ELF-1 (cell line): ENCODE measurements around the gene AQP7.
"Not testable (repeated sequence)": the region's sequence is repeated elsewhere in the genome, so short reads cannot be mapped to it uniquely, and the experiment has no call there.

Source experiments
- DNase-seq: peaks from one replicate; pipeline ENCODE4 v3.0.0-alpha.2; 2016; ENCODE audit warnings: low read depth, low spot score

The AQP7 gene

GRCh38 chr9:33434317-33435105 is 32.1 kb upstream of the AQP7 start:
- DNase-seq, result no peak

DNA sequence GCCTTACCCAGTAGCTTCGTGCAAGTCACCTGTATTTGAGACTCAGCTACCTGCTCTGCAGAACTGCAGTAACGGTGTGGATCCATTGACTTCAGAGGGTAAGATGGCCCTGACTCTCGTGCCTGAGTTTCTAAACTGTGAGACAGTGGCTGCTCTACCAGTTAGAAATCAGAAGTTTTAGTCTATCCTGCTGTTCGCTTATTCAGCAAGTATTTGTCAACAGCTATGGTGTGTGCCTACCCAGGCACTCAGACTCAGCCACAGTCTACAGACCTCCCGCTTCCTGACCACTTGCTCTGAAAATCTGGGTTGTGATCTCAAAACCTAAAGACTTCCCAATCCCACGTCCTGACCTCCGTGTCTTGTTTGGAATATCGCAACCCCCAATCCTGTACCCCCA is 31.5 kb upstream of the AQP7 start:
- no peak for DNase-seq

GRCh38 chr9:33431420-33431819 is 29.1 kb upstream of the AQP7 start:
- no peak for DNase-seq

DNA sequence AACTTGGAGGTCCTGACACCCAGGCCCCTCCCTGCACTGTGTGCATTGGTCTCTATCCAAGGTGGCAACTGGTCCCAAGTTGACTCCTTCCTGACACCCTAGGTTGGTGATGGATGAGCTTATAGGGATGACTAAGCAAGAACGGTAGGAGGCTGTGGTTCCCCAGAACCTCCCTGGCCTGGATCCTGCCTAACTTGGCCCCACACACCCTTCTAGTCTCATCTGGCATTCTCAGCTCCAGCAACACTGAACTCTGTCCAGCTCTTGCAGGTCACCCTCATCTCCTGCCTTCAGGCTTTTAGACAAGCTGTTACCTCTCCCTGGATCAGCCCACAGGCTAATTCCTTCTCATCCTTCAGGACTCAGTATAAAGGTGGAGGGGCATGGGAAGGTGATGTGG is 28.6 kb upstream of the AQP7 start:
- no peak for DNase-seq

DNA sequence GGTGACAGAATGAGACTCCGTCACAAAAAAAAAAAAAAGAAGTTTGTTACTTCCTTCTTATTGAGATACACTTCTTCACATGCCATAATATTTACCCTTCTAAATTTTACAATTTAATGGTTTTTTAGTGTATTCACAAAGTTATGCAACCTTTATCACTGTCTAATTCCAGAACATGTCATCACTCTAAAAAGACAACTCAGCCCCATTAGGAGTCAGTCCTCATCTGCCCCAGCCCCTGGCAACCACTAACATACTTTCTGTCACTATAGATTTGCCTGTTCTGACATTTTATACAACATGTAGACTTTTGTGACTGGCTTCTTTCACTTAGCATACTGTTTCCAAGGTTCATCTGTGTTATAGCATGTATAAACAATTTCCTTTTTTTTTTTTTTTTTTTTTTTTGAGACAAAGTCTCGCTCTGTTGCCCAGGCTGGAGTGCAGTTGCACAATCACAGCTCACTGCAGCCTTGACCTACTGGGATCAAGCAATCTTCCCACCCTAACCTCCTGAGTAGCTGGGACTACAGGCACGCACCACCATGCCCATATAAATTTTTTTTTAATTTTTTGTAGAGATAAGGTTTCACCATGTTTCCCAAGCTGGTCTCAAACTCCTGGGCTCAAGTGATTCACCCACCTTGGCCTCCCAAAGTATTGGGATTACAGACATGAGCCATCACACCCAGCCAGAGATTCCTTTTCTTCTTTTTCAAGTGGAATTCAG is 27.1 kb upstream of the AQP7 start:
- DNase-seq, result no peak

DNA sequence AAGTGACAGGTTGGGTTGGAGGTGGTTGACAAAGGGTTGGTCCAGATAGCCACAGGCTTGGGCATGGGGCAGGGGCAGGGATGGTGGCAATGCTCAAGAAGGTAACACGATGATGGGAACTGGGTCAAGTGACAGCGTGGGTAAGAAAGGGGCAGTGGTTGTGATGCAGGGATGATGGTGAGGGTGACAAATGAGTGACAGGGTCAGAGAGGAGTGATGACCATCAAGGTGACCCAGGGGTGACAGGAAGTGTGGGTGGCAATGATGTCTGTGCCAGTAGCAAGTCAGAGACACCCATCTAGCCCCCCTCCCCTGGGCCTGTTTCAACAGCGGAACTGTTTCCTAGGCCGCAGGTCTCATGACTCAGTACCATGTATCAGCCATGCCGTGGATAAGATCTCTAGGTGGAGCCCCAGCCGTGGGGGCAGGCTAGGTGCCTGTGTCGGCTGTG is 24.5 kb upstream of the AQP7 start:
- no peak for DNase-seq

GRCh38 chr9:33425128-33425533 is 22.8 kb upstream of the AQP7 start:
- no peak for DNase-seq

DNA sequence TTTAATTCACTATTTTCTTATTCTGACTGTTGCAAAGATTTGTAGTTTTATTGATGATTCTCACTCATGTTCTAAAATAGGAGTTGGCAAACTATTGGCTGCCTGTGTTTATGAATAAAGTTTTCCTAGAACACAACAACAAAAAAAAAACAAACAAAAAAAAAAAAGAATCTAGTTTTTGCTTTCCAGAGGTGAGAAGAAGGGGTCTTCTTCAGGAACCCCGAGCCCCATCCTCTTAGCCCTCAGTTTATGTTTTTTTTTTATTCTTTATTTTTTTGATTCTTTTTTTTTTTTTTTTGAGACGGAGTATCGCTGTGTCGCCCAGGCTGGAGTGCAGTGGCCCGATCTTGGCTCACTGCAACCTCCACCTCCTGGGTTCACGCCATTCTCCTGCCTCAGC is 22.1 kb upstream of the AQP7 start:
- not testable (repeated sequence) for DNase-seq

GRCh38 chr9:33424043-33424442 is 21.7 kb upstream of the AQP7 start:
- DNase-seq, result not testable (repeated sequence)

DNA sequence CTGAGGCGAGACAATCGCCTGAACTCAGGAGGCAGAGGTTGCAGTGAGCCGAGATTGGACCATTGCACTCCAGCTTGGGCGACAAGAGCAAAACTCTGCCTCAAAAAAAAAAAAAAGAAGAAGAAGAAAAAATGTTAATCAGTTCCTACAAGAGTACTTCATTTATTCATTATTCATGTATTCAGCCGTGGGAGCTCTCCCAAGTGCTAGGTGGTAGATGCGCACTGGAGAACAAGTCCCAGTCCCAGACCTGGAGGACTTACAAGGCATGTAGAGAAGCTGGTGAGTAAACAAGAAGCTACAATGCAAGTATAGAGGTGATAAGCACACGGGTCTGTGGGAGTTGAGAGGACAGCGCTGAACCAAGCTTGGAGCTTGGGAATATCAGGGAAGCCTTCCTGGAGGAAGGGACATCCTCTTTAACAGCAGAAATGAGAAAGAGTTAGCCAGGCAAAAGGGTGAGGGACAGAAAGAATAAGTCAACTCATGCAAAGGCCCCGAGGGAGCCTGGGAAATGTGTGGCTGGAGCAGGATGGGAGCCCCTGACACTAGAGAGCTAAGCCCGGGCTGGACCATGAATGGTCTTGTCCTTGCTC is 17.4 kb upstream of the AQP7 start:
- no peak for DNase-seq

DNA sequence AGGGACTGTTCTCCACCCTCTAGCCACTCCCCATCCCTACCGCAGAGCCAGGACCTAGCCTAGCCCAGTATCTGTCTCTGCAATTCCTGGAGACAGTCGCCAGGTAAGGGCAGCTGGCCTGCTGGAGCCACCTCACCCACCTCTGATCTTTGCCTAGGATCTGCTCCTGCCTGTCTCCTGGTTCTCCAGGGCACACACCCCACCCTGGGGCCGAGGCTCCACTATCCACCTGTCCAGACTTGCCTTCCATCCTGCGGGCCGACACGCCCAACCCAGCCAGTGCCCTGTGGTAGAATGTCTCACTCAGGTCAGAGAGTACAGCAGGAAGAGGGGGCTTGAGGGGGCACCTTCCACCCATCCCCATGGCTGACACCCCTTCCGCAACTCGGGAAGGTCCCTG is 15.7 kb upstream of the AQP7 start:
- no peak for DNase-seq

DNA sequence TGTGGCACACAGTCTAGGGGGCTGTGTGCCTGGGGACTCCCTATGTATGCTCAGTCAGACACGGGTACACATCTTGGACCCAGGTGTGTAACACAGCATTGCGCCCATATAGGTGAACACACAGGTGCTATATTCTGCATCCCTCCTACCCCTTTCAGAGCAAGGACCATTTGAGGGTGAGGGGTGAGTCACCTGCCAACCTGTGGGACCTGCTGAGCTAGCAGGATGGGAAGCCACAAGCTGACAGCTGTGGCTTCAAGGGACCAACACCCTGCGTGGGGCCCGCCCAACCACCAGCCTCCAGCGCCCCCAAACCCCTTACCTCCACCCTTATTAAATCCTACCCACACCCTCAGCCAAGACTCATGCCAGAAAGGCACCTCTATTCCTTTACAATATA is 14.6 kb upstream of the AQP7 start:
- DNase-seq, result no peak

DNA sequence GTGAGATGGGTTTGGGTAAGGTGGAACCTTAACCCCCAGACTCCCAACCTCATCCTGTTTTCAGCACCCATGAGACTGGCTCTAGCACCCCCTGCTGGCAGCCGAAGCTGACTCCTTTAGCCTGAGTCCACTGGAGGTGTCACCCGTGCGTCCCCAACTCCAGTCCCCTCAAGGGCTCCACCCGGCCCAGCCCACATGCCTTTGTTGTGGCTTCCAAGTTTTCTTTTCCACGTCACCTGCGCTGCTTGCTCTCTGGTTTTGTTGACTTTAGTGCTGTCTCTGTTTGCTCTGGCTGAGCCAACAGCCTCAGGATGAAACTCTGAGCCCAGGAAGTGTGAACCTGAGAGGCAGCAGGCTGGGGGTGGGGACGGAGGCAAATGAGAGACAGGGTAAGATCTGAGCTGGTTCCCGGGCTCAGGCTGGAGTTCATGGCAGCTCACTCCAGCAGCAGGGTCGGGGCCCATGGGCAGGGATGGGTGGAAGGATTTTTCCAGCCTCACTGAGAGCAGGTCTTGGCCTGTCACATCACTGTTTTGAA is 13.2 kb upstream of the AQP7 start:
- peak; percentile 86 for DNase-seq

DNA sequence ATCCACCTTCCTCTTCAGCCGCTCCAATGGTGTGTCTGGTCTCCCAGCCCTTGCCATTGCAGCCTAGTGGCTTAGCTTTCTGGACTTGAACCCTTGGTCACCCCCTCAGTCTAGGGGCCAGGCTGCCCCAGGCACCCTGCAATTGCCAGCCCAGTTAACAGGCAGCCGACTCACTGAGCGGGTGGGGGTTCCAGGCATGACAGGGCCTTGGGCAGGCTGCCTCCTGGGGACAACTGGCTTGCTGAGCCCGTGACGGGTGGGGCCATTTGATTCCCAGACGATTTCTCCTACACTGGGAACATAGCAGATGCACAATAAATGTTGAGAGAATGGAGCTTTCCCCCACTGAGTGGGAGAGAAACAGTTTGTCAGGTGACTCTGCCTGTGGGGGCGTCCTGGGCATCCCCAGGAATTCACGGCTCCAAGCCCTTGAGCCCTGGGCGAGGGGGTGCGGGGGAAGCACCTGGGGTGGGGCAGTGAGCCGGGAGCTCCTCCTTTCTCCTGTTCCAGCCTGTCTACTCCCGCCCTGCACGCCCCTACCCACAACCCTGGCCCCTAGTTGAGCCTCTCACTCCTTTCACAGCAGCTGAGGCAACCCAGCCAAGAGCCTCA is 12.6 kb upstream of the AQP7 start:
- no peak for DNase-seq

DNA sequence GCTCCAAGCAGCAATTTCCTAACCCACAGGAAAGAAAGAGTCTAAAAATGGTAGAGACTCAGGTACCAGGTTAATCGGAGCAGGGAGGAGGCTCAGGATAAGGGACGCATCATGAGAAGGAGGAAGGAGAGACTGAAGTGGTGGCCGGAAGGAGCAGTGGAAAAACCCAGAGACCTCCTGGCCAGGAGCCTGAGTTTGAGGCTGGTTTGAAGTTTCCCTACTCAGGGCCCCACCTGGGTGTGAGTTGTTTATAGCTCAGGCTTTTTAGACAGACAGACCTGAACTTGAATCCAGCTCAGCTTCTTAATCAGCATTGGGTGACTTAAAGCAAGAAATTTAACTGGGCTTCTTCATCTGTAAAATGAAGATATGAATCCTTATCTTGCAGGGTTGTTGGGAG is 11.9 kb upstream of the AQP7 start:
- DNase-seq, result no peak

GRCh38 chr9:33408087-33408486 is 5.7 kb upstream of the AQP7 start:
- DNase-seq, result no peak

GRCh38 chr9:33407061-33407460 is 4.7 kb upstream of the AQP7 start:
- no peak for DNase-seq

DNA sequence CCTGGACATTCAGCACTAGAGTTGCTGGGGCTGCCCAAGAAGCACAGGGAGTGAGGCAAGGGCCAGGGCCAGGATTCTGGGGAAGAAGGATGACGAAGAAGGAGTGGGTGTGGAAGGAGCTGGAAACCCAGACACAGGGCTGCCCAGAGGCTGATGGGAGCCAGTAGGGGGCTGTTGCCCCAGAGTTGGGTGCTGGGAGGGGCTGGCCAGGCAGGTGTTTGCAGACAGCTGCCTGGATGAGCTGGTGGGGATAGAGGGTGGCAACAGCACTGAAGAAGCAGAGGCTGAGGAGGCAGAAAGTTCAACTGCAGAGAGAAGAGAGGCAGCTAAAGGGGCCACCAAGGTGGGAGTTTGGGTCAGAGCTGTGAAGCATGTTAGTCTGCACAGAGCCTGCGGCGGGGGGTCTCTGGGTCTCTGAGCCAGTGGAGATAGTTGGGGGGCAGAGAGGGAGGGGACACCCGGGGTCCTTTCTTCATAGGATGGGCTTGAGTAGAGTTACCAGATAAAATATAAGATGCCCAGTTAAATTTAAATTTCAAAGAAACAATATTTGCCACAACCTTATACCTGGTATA is 2.5 kb upstream of the AQP7 start:
- no peak for DNase-seq

DNA sequence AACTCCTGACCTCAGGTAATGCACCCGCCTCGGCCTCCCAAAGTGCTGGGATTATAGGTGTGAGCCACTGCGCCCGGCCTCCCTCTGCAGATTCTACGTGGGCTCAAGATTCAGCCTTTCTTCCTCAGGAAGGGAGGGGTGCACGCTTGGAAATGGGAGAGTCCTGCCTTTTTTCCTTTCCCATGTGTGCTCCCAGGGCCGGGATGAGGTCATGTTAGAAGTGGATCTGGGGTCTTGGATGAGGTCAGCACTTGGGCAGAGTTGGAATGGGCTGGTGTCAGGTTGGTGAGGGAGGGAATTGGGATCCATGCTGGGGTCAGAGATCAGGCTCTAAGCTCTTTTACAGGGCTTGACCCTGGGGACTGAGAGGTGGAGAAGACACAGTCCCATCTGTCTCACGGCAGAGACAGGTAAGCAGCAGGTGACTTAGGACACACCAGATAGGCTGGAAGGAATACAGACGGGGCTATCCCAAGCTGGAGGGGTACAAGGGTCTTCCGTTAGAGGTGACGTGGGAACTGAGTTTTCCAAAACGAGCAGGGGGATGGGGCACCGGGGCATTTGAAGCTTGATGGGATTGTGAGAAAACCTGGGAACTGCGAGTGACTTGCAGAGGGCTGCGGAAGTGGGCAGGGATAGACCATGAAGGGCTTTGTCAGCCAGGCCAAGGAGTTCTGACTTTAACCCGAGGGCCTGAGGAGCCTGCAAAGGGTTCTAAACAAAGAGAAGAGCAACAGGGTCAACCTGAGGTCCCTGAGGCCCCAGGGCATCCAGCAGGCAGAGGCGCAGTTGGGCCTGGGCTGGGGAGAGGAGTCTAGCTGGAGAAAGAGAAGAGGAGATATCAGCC is 1.8 kb upstream of the AQP7 start:
- DNase-seq, result peak; percentile 94

DNA sequence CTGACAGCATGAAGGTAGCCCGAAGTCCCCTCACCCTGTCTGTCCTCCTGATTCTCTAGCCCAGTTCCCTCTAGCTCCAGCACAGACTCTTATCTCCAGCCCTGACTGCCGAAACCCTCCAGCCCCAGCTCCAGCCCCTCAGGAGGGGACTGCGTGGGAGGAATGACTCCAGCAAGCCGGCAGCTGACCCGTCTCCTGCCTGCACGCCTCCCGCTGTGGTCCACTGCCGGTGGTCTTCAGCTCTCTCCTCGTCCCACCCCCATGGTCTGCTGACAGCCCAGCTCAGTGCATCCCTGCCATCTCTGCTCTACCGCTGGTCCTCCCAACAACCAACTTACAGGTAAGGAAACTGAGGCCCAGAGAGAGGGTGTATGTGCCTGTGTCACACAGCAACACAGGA is 559 bp downstream of the AQP7 start:
- not testable (repeated sequence) for DNase-seq

GRCh38 chr9:33399047-33399446 is 3.3 kb downstream of the AQP7 start:
- not testable (repeated sequence) for DNase-seq
